G401 (cell line): ENCODE results near the gene PDGFB. TPM values are rescaled to one million over a fixed set of nuclear protein-coding genes. Genes with fewer than 3 reads are reported as not detected.
"Not testable (repeated sequence)": the region's sequence is repeated elsewhere in the genome, so short reads cannot be mapped to it uniquely, and the experiment has no call there.

ENCODE experiments used
- DNase-seq: peaks from one replicate; pipeline ENCODE4 v3.0.0-alpha.2; 2015; ENCODE audit warnings: low spot score
- in situ Hi-C: cut with HindIII; loops from 2 replicates; pipeline ENCODE4 v1.10.0; 2016; ENCODE audit warnings: low sequenced_read_pairs, mixed read lengths
- total RNA-seq: library from RNA; depleted of rRNA; stranded (reverse); fragments of >200 nt; shearing (Covaris generic); gene quantifications from 2 replicates; pipeline ENCODE4 v1.2.3, GENCODE V29; 2014

Gene PDGFB
- total RNA-seq, 1 experiment from 2014 or later = 17.1 TPM

GRCh38 chr22:39218432-39218831 lies 26.4 kb downstream of the PDGFB start:
- DNase-seq, in situ Hi-C loops: not testable (repeated sequence)

- DNase-seq = no peak
- in situ Hi-C loops = no loop called here
These were observed 28.7 kb downstream of the PDGFB start for GRCh38 chr22:39216143-39216490.

- no peak for DNase-seq
- in situ Hi-C loops = no loop called here
These were observed 29.2 kb downstream of the PDGFB start for GRCh38 chr22:39215426-39216142.

GRCh38 chr22:39215070-39215396 lies 29.7 kb downstream of the PDGFB start:
- in situ Hi-C loops = no loop called here
- no peak for DNase-seq

GRCh38 chr22:39214383-39215069 lies 30.3 kb downstream of the PDGFB start:
- in situ Hi-C loops = no loop called here
- DNase-seq = no peak

GRCh38 chr22:39214006-39214382 lies 30.8 kb downstream of the PDGFB start:
- no peak for DNase-seq
- in situ Hi-C loops = no loop called here

GRCh38 chr22:39212721-39213376 lies 31.9 kb downstream of the PDGFB start:
- in situ Hi-C loops = no loop called here
- DNase-seq = no peak

GRCh38 chr22:39209756-39210155 lies 35.0 kb downstream of the PDGFB start:
- in situ Hi-C loops = no loop called here
- DNase-seq = no peak

- DNase-seq = no peak
- in situ Hi-C loops = no loop called here
These were observed 36.6 kb downstream of the PDGFB start for GRCh38 chr22:39208013-39208680.

- in situ Hi-C loops = no loop called here
These were observed 37.4 kb downstream of the PDGFB start for GRCh38 chr22:39207141-39208012.

GRCh38 chr22:39206491-39206890 lies 38.3 kb downstream of the PDGFB start:
- no peak for DNase-seq
- in situ Hi-C loops = no loop called here

More at GRCh38 chr22:39207141-39208012, 37.4 kb downstream of the PDGFB start:
- DNase-seq = no peak

GRCh38 chr22:39205344-39206021 lies 39.3 kb downstream of the PDGFB start:
- in situ Hi-C loops = no loop called here

GRCh38 chr22:39204216-39204615 lies 40.6 kb downstream of the PDGFB start:
- in situ Hi-C loops = no loop called here
- DNase-seq = no peak

More at GRCh38 chr22:39205344-39206021, 39.3 kb downstream of the PDGFB start:
- DNase-seq = no peak

GRCh38 chr22:39197578-39197977 lies 47.2 kb downstream of the PDGFB start:
- no peak for DNase-seq
- in situ Hi-C loops = no loop called here

GRCh38 chr22:39194098-39194497 lies 50.7 kb downstream of the PDGFB start:
- DNase-seq = no peak
- in situ Hi-C loops = no loop called here

GRCh38 chr22:39188809-39189208 lies 56.0 kb downstream of the PDGFB start:
- in situ Hi-C loops = no loop called here
- no peak for DNase-seq

GRCh38 chr22:39185601-39186012 lies 59.2 kb downstream of the PDGFB start:
- in situ Hi-C loops = no loop called here
- no peak for DNase-seq
